Measurements from ENCODE around the gene AK2.
"Not testable (repeated sequence)": the region's sequence is repeated elsewhere in the genome, so short reads cannot be mapped to it uniquely, and the experiment has no call there.

AK2 gene

DNA sequence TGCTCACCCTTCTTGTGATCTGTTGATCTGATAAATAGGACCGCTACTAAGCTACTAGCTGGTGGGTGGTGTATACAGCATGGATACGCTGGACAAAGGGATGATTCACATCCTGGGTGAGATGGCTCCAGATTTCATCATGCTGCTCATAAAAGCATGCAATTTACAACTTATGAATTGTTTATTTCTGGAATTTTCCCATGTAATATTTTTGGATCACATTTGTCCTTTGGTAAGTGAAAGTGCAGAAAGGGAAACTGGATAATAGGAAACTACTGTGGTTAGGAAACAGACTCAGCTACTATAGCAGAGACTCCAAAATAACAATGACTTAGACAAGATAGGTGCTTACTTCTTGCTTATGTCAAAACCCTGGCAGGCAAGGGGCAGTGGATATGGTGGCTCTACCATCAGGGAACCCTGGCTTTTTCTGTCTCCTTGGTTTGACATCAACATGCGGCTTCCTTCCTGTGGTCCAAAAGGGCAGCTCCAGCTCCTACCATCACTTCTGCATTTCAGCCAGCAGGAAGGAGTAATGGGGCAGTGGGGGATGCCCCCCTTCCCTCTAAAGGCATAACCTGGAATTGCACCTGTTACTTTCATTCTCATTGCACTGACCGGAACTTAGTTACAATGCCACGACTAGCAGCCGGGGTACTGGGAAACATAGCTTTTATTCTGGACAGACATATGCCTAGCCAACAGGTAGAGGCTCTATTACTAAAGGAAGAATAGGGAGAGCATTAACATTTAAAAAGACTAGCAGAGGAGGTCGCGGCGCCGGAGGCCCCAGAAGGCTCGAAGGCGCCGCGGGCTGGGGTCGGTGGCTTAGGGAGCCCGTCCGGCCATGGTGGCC, 13.8 kb upstream of the AK2 start:
- no peak for DNase-seq

DNA sequence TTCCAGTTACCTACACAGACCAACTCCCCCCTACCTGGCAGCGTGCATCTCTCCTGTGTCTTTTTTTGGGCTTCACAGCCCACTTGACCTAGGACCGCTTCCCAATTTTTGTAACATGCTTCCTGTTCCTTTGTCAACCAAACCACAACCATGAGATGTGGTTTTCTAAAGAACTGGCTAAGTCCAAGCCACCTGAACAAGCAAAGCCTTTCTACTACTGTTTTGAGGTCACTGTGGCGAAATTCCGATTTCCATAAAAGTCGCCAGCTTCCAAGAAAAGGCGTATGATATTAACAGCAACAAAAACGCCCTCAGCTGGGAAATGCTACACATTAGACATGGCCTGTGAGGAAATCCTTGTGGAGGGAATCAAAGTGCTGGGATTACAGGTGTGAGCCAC, 12.7 kb upstream of the AK2 start:
- no peak for DNase-seq

DNA sequence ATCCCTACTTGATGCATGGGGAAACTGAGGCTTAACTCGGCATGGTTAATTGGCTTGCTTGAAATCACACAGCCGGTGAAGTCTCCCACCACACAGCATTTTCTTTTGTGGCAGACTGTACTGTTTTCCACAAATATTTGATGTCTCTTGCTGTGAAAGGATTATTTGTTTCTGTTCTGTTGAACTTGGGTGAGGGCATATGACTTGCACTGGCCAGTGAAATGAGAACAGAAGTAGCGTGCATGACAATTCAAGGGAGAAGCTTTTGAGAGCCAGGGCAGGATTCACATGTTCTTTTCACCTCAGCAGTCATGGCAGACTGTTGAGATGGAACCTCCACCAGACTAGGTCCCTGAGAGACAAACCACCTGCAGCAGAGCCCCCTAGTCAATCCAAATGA, 11.7 kb upstream of the AK2 start:
- no peak for DNase-seq

DNA sequence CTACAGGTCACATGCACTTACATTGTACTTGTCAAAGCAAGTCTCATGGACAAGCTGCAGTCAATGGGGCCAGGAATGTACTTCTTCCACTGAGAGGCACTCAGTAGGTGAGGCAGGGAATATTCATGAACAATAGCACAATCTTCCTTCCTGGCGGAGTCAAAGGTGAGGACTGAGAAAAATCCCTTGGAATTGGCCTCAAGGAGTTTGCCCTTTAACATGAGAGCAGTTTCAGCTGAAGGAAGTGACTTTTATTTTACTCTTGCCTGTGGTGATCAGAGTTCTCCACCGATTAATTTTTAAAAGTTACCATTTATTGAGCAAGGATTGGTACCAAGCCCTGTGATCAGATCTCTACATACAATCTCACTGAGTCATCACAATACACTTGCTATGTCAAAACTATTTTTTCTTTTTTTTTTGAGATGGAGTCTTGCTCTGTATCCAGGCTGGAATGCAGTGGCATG, 11.2 kb upstream of the AK2 start:
- DNase-seq: no peak

DNA sequence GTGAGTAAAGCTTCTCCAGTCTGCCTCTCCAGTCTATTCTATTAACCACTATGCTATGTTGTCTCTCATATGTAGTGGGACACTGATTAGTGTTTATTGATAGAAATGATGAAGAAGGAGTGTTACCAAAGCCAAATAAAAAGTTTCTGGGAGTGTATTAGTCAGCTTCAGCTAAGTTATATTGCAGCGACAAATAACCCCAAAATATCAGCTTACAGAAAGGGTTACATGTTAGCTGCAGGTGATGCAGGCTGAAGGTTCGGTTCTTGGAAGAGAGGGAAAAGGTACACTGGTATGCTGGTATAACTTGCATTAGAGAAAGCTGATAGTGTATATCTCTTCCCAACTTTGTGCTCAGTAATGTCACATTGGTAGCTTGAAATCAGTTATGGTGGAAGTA, 10.6 kb upstream of the AK2 start:
- no peak for DNase-seq

DNA sequence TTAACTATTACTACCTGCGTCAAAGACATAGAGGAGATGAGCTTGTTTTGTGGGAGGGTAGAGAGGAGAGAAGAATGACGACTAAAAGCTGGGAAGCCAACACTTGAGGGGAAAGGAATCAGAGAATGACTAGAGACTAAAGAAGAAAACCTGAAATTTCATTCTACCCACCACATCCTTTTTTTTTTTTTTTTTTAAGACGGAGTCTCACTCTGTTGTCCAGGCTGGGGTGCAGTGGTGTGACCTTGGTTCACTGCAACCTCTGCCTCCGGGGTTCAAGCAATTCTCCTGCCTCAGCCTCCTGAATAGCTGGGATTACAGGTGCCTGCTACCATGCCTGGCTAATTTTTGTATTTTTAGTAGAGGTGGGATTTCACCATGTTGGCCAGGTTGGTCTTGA, 9.6 kb upstream of the AK2 start:
- not testable (repeated sequence) for DNase-seq

DNA sequence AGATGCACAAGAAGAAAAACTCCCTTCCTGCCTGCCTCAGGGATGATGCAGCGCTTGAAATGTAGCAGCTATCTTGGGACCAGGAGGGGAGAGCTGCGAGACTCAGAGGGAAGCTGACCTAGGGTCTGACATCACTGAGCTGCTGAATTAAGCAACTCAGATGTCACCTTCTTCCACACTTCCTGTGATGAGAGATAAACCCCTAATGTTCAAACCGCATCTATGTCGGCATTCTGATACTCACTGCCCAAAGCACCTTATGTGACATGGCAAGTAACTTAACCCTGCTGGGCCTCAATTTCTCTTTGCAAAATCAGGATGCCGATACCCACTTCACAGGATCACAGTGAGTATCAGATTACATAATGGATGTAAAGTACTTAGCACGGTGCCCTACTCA, 9.1 kb upstream of the AK2 start:
- no peak for DNase-seq

DNA sequence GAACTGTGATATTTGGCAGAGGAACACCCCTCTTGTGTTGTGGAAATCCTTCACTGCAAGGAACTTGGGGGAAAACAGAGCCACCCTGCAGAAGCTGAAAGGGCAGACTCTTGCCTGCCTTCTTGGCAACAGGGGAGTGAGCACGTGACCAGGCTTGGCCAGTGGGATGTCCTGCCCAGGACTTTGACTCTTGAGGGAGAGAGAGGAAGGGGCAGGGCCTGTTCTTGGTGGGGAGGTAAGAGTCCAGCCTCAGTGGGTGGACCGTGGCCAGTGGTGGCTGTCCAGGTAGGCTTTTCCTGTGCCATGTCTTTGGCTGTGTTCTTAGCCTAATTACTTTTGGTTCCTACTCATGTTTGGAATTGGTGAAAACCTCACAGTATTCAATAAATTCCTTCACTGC, 8.6 kb upstream of the AK2 start:
- DNase-seq: no peak

DNA sequence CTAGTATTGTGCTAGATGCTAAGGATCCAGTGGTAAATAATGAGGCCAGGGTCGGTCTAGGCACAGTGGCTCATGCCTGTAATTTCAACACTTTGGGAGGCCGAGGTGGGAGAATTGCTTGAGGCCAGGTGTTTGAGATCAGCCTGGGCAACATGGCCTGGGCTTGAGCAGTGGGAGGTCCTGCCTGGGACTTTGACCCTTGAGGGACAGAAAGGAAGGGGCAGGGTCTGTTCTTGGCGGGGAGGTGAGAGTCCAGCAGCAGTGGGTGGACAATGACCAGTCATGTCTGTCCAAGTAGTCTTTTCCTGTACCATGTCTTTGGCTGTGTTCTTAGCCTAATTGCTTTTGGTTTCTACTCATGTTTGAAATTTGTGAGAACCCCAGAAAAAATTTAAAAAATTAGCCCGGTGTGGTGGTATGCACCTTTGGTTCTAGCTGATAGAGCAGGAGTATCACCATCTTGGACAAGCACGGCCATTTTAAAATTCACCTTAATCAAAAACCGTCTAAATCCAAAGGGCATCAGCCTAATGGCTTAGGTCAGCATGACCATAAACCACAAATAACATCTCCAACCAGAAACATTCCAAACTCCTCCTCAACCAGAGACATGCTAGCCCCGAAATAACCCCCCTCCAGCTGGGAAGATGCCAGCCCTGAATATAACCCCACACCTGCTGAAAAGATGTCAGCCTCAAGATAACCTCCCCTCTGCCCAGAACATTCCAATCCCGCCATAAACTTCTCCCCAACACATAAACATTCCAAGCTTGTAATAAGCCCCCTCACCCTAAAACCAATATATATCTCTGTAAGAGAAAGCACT, 6.8 kb upstream of the AK2 start:
- DNase-seq: no peak

DNA sequence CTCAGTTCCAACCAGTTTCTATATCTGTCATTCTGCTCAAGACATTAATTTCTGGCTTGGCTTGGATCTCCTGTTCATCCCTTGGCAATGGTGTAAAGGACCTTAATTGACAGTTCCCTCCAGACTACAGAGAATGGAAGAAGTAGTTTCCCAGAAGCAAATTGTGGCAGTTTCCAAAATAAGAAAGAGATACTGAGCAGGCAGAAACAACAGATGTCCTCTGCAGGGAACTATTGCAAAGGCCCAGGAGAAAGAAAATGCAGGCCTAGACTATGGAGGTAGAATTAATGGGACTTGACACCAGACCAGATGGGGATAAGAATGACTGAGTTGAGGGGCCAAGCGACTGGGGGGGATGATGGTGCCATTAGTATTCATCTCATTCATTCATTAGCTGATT, 6.1 kb upstream of the AK2 start:
- no peak for DNase-seq

DNA sequence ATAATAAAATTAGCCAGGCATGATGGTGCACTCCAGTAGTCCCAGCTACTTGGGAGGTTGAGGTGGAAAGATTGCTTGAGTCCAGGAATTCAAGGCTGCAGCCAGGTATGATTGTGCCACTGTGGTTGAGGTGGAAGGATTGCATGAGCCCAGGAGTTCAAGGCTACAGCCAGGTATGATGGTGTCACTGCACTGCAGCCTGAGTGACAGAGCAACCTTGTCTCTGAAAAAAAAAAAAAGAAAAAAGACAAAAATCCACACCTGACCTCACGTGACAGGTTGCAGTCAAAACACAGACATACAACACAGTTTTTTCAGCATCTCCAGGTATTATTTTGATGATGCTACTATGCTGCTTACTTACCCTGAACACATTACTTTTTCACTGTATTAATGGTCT, 4.3 kb upstream of the AK2 start:
- no peak for DNase-seq

DNA sequence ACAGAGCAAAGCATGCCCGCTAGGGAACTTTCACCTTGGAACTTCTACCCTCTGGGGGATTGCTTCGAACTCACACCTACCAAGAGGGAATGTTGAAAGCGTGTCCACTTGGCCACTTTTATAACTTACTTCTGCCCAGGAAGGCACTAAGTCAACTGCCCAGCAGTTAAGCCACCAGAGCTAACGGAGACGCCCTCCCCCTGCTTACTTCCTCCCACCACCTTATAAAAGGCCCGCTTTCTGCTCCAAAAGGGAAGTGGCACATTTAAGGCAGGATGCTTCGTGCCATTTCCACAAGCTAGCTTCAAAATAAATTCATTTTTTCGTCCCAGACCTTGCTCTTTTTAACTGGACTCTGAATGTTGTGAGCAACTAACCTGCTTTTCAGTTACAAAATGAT, 3.2 kb upstream of the AK2 start:
- no peak for DNase-seq

DNA sequence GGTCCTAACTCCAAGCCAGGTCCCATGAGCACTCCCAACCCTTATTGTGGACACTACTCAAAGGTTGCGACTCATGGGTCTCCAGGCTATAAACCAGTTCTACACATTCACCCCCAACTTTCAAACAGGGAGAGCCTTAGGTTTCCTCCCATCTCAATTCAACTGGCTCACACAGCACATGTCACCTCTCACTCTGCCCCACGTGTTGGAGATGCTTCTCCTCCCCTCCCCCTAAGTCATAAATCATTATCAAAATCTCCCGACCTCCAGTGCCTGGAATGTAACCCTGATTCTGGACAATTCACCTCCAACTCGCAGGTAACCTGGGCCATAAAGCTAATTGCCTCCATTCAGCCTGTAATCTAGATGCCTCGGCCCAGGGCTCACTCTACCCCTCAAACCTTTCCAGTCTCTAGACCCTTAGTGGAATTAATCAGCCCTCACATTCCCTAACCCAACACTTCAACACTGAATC, 595 bp downstream of the AK2 start:
- DNase-seq: no peak

DNA sequence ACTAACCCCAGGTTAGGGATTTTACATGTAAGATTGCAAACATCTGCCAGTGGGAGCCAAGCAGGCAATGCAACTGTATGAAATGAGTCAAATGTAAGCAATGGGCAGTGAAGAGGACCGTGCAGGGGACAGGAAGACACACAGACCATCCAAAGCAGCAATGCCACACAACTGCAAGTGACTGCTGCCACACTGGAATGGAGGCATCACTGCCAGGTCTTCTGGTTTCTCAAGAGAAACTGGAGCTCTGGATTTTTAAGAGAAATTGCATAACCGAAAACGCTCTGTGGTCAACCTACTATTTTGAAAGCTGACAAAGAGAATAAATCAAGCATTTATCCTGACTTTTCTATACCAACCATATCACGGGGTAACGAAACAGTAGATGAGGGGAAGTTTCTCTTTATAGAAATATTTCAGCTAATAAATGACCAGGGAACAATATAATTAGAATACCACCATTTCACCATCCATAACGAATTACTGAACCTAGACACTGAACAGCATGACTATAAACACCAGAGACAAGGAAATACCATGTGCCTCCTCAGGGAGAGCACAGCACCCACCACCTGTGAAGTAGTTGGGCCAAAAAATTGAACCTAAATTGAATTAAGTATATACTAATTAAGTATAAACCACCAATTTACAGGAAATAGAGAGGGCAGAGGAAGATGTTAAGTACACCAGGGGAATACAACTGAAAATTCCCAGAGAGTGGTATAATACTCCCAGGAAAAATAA, 4.4 kb downstream of the AK2 start:
- no peak for DNase-seq

DNA sequence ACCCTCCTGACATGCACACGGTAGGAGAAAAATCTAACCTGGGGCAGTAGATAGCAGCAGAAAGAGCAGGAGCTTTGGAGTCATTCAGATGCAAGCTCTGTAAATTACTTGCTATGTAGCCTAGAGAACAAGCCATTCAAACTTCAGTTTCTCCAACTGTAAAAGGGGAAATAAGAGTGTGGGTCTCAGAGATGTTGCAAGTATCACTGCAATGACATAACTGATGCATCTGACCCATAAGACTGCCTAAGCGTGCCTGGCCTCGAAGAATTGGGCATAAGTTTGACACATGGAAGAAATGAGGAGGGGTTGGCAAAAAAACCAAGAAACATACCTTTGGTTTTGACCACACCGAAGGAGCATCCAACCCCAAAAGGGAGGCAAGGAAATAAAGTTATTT, 5.2 kb downstream of the AK2 start:
- DNase-seq: no peak

DNA sequence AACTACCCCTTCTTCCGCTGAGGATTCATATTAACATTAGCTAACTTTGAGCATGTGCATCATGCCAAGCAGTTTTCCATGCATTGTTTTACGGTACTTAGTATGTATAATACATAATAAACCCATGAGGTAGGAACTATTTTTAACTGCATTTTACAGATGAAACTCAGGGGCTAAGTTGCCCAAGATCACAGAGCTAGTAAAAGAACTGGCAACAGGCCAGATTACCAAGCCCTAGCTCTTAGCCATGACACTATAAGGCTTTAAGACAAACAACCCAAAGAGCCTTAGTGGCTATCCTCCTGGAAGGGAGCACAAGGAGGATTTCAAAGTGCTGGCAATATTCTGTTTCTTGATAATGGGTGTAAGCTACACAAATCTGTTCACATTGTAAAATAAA, 6.1 kb downstream of the AK2 start:
- no peak for DNase-seq

DNA sequence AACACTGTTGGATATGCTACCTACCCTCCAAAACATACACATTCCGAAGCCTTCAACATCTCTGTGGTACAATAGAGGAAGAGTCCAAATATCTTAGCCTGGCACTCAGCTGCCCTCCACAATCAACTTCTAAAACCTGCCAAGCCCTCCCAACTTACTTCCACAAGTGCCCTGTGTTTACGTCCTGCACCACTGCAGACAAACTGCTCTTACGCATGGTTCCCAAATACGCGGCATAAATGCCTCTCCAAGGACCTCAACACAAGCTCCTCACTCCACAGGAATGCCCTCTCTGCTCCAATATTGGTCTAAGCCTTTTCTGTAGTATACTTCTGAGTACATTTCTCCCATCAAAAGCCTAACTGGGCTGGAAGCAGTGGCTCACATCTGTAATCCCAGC, 6.8 kb downstream of the AK2 start:
- DNase-seq: no peak

DNA sequence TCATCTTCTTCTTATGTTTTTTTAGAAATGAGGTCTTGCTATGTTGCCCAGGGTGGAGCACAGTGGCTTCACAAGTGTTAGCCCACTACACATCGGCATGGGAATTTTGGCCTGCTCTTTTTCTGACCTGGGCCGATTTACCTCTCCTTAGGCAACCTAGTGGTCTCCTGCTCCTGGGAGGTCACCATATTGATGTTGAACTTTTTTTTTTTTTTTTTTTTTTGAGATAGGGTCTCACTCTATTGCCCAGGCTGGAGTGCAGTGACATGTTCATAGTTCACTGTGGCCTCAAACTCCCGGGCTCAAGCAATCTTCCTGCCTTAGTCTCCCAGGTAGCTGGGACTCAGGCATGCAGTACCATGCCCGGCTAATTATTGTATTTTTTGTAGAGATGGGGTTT, 7.5 kb downstream of the AK2 start:
- no peak for DNase-seq

DNA sequence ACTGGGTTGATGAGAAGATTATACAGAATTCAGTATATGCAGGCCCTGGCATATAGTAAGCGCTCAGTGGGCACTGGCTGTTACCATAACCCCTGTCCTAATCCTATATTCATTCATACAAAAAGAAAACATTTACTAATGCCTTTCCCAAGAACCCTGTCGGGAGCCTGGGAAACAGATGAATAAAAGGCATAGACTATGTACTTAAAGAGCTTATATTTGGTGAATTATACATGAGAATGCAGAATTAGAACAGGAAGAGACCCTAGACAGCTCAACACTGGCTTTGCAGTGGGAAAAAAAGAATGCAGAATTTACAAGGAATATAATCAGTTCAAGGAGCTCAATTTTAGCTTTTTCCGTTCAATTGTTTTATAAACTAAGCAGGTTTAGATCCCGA, 10.9 kb downstream of the AK2 start:
- DNase-seq: no peak

DNA sequence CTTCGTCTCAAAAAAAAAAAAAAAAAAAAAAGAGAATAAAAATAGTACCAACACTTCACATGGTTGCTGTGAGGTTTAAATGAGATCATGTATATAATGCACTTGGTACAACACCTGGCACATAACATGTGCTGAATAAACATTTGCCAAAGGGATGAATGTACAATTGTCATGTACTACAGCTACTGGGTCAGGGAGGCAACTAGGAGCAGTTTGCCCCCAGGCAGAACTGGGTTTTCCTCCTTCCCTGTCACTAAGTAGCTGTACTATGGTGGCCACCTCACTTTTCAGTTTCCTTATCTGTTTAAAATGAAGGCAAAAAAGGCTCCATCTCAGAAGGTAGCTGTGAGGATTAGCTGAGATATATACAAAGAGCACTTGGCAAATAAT, 11.5 kb downstream of the AK2 start:
- no peak for DNase-seq

DNA sequence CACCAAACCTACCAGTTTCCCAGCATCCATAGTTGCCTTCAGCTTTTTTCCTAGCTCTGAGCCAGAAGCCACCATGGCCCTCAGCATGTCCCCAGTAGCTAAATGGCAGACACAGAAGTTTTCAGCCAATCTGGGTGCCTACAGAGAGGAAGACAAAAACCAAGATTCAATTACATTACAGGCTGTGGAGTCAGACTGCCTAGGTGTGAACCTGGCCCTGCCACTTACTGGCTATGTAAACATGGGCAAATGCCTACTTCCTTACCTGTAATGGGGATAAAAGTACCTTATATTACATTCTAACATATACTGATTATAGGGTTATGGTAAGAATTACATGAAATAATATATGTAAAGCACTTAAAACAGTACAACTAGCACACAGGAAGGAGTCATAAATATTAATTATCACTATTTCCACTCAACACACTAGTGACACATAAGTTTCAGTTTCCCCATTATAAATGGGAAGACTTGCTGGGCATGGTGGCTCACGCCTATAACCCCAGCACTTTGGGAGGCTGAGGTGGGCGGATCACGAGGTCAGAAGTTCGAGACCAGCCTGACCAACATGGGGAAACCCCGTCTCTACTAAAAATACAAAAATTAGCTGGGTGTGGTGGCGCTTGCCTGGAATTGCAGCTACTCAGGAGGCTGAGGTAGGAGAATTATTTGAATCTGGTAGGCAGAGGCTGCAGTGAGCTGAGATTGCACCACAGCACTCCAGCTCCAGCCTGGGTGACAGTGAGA, 12.1 kb downstream of the AK2 start:
- not testable (repeated sequence) for DNase-seq

DNA sequence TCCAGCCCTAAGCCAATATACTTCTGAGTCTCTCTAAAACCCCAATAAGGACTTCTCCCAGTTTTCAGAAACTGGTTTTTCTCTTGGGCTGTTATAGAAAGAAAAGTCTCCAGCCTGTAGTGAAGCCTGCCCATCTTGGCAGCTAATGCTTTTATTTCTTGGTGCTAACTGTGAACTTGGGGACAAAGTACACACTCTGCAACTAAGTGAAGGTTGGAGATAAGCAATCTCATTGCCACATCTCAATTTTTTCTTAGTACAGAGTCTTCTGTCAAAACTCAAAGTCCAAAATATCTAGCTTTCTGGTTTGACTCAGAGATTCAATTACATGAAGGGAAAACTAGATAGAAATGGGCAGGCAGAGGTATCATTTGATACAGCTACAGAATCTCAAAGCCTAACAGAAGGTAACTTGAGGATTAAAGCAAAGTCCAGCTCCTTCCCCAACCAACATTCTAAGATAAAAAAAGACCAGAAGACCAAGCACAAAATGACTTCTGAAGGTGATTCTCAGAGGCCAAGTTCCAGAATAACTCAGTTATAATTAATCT, 14.0 kb downstream of the AK2 start:
- DNase-seq: no peak

Data from islet precursor cell (in vitro differentiated cells).